Loucy (cell line): ENCODE results near the gene DSCAM.
"Not testable (repeated sequence)": the region's sequence is repeated elsewhere in the genome, so short reads cannot be mapped to it uniquely, and the experiment has no call there.

Source experiments
- H2AFZ ChIP-seq: fragments of 200-600 bp; sonication (generic); 2 replicates; pipeline ENCODE4 v1.6.0; 2016; ENCODE audit warnings: antibody characterized with exemption, mild to moderate bottlenecking, low read length, moderate library complexity
- H3F3A ChIP-seq: fragments of 200-600 bp; 2 replicates; pipeline ENCODE4 v1.6.0; 2016; ENCODE audit warnings: antibody characterized with exemption, low read depth, mild to moderate bottlenecking
- H3K27me3 ChIP-seq: fragments of 200-600 bp; sonication (generic); 2 replicates; pipeline ENCODE4 v1.6.1; 2014; ENCODE audit warnings: low read length, mild to moderate bottlenecking; ENCODE audit not compliant: insufficient read depth, poor library complexity, severe bottlenecking
- H3K36me3 ChIP-seq: fragments of 200-600 bp; sonication (generic); 2 replicates; pipeline ENCODE4 v1.6.1; 2016; ENCODE audit warnings: low read length; ENCODE audit not compliant: insufficient read depth
- H3K4me1 ChIP-seq: fragments of 200-600 bp; sonication (generic); 2 replicates; pipeline ENCODE4 v1.5.1; 2014; ENCODE audit warnings: low read length, mild to moderate bottlenecking; ENCODE audit not compliant: insufficient read depth, poor library complexity, severe bottlenecking
- H3K4me2 ChIP-seq: fragments of 200-600 bp; sonication (generic); 2 replicates; pipeline ENCODE4 v1.6.0; 2014; ENCODE audit warnings: antibody characterized with exemption, low read length, low read depth, mild to moderate bottlenecking; ENCODE audit not compliant: poor library complexity, severe bottlenecking
- H3K4me3 ChIP-seq: fragments of 200-600 bp; sonication (generic); 2 replicates; pipeline ENCODE4 v1.5.1; 2014; ENCODE audit warnings: low read length, mild to moderate bottlenecking, mixed read lengths; ENCODE audit not compliant: poor library complexity, severe bottlenecking
- H3K79me2 ChIP-seq: fragments of 200-600 bp; sonication (generic); 2 replicates; pipeline ENCODE4 v1.6.1; 2014; ENCODE audit warnings: low read length; ENCODE audit not compliant: insufficient read depth
- H3K9ac ChIP-seq: fragments of 200-600 bp; sonication (generic); 2 replicates; pipeline ENCODE4 v1.6.0; 2014; ENCODE audit warnings: mild to moderate bottlenecking, low read depth, low read length, moderate library complexity; ENCODE audit not compliant: poor library complexity, severe bottlenecking
- H3K9me2 ChIP-seq: fragments of 200-600 bp; sonication (generic); replicated peaks from 2 replicates; pipeline ENCODE4 v1.6.1; 2016; ENCODE audit warnings: low read depth, low read length, mixed read lengths
- H3K9me3 ChIP-seq: fragments of 200-600 bp; sonication (generic); 2 replicates; pipeline ENCODE4 v1.6.1; 2014; ENCODE audit warnings: mild to moderate bottlenecking, antibody characterized with exemption, low read length, low read depth; ENCODE audit not compliant: insufficient read depth
- H4K20me1 ChIP-seq: fragments of 200-600 bp; sonication (generic); 2 replicates; pipeline ENCODE4 v1.6.0; 2014; ENCODE audit warnings: antibody characterized with exemption, low read length, mild to moderate bottlenecking; ENCODE audit not compliant: insufficient read depth, poor library complexity, severe bottlenecking
- EZH2phosphoT487 ChIP-seq: fragments of 200-600 bp; IDR thresholded peaks from 2 replicates; pipeline ENCODE4 v1.6.1; 2018; ENCODE audit warnings: antibody characterized with exemption, mild to moderate bottlenecking, moderate library complexity, borderline replicate concordance
- TF ChIP-seq, protein P1 (sequence below): fragments of 200-600 bp; sonication (generic); conservative IDR thresholded peaks from 2 replicates; pipeline ENCODE4 v1.5.1; 2014; ENCODE audit warnings: mild to moderate bottlenecking, antibody characterized with exemption, low read length

DSCAM gene

GRCh38 chr21:40186045-40186444, 660.9 kb downstream of the DSCAM start:
- H3K79me2 ChIP-seq = no peaks in the 10 kb centered on the region
- no peak for TF ChIP-seq EZH2phosphoT487
- TF ChIP-seq, protein P1, sequence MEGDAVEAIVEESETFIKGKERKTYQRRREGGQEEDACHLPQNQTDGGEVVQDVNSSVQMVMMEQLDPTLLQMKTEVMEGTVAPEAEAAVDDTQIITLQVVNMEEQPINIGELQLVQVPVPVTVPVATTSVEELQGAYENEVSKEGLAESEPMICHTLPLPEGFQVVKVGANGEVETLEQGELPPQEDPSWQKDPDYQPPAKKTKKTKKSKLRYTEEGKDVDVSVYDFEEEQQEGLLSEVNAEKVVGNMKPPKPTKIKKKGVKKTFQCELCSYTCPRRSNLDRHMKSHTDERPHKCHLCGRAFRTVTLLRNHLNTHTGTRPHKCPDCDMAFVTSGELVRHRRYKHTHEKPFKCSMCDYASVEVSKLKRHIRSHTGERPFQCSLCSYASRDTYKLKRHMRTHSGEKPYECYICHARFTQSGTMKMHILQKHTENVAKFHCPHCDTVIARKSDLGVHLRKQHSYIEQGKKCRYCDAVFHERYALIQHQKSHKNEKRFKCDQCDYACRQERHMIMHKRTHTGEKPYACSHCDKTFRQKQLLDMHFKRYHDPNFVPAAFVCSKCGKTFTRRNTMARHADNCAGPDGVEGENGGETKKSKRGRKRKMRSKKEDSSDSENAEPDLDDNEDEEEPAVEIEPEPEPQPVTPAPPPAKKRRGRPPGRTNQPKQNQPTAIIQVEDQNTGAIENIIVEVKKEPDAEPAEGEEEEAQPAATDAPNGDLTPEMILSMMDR = no peak
- no peak overlapping the region for H3K4me2 ChIP-seq
- no peaks in the 10 kb centered on the region for H4K20me1 ChIP-seq
- H3K4me1 ChIP-seq = no peaks in the 10 kb centered on the region
- H3F3A ChIP-seq = no peaks in the 10 kb centered on the region
- H3K4me3 ChIP-seq = no peak overlapping the region
- H3K9ac ChIP-seq = no peak overlapping the region
- H3K27me3 ChIP-seq = no peaks in the 10 kb centered on the region
- no peaks in the 10 kb centered on the region for H3K36me3 ChIP-seq
- no peak overlapping the region for H2AFZ ChIP-seq
- peaks cover 6% of the 10 kb centered on the region; the same call in 1 of the 2 replicates for H3K9me3 ChIP-seq
- no peaks in the 10 kb centered on the region for H3K9me2 ChIP-seq

GRCh38 chr21:40185208-40185607, 661.8 kb downstream of the DSCAM start:
- Histone ChIP-seq H3K4me3 (no peak overlapping the region), H3F3A (no peaks in the 10 kb centered on the region), H3K27me3 (no peaks in the 10 kb centered on the region), H3K4me2 (no peak overlapping the region), H2AFZ (no peak overlapping the region), H4K20me1 (no peaks in the 10 kb centered on the region), H3K9me3 (peaks cover 6% of the 10 kb centered on the region; the same call in 1 of the 2 replicates), H3K79me2 (no peaks in the 10 kb centered on the region), H3K4me1 (no peaks in the 10 kb centered on the region), H3K9me2 (no peaks in the 10 kb centered on the region), H3K36me3 (no peaks in the 10 kb centered on the region), H3K9ac (no peak overlapping the region)
- TF ChIP-seq, protein P1 = no peak
- TF ChIP-seq EZH2phosphoT487 = no peak

GRCh38 chr21:40182491-40182890, 664.5 kb downstream of the DSCAM start:
- H3F3A ChIP-seq, H3K9ac ChIP-seq, H3K9me2 ChIP-seq, H3K4me2 ChIP-seq, H3K36me3 ChIP-seq, H3K27me3 ChIP-seq, H3K79me2 ChIP-seq, H3K4me3 ChIP-seq, H3K4me1 ChIP-seq, H2AFZ ChIP-seq, H3K9me3 ChIP-seq, H4K20me1 ChIP-seq: not testable (repeated sequence)

- Histone ChIP-seq H3K4me1 (no peaks in the 10 kb centered on the region), H3K27me3 (no peaks in the 10 kb centered on the region), H2AFZ (no peak overlapping the region), H3K9me3 (peaks cover 2% of the 10 kb centered on the region), H4K20me1 (no peaks in the 10 kb centered on the region), H3K36me3 (no peaks in the 10 kb centered on the region), H3K4me3 (no peak overlapping the region), H3K9me2 (no peaks in the 10 kb centered on the region), H3K79me2 (no peaks in the 10 kb centered on the region), H3F3A (no peaks in the 10 kb centered on the region), H3K9ac (no peak overlapping the region), H3K4me2 (no peak overlapping the region)
- no peak for TF ChIP-seq EZH2phosphoT487
- TF ChIP-seq, protein P1 = no peak
Measured at GRCh38 chr21:40179166-40179565, 667.8 kb downstream of the DSCAM start.
